ENCODE results near the gene TNFAIP3.

GRCh38 chr6:137849981-137850714 lies 16.9 kb upstream of the TNFAIP3 start:
- no peak for TF ChIP-seq CTCF (IDR thresholded peaks at IDR 0.05; ENCODE audit: low read depth, low read length)
- no peak for TF ChIP-seq EZH2phosphoT487 (IDR thresholded peaks at IDR 0.05; ENCODE audit: low read depth)
